H1 (cell line): ENCODE measurements around the gene ADGRG2. TPM values are rescaled to one million over a fixed set of nuclear protein-coding genes. Genes with fewer than 3 reads are reported as not detected.

Source experiments
- CTCF ChIA-PET: fragments of 300-600 bp; sonication (Branson Sonifier 250); formaldehyde crosslinking; loops from one replicate; lab custom pipeline; 2021; ENCODE audit not compliant: partially characterized antibody; lab: Charles Lee
- POLR2A ChIA-PET: fragments of 300-600 bp; sonication (Branson Sonifier 250); formaldehyde crosslinking; loops from one replicate; lab custom pipeline; 2021; ENCODE audit warnings: inconsistent platforms; ENCODE audit not compliant: partially characterized antibody; lab: Charles Lee
- DNase-seq, 2 experiments: peaks; one replicate each; pipeline versions ENCODE4 v3.0.0 to v3.0.0-alpha.2; 2010 to 2022; ENCODE audit warnings: low spot score in 2 of 2, low read depth in 1 of 2, mixed read lengths in 1 of 2
- FAIRE-seq: peaks from 2 replicates; lab custom pipeline; 2011; peaks lifted over from hg19 to GRCh38; lab: Jason Lieb, UNC
- H2AFZ ChIP-seq: 2 replicates; pipeline ENCODE4 v1.8.1; 2012; ENCODE audit warnings: low read length, inconsistent platforms
- H2AK5ac ChIP-seq: 2 replicates; pipeline ENCODE4 v1.6.1; 2013; ENCODE audit warnings: low read depth, low read length
- H2BK120ac ChIP-seq: replicated peaks from 2 replicates; pipeline ENCODE3; 2013; ENCODE audit warnings: low read depth, low read length, inconsistent platforms
- H2BK12ac ChIP-seq: 2 replicates; pipeline ENCODE4 v1.6.1; 2013; ENCODE audit warnings: low read depth, low read length
- H2BK15ac ChIP-seq: 2 replicates; pipeline ENCODE4 v1.6.1; 2013; ENCODE audit warnings: low read length
- H2BK20ac ChIP-seq: 2 replicates; pipeline ENCODE4 v1.6.1; 2013; ENCODE audit warnings: low read length
- H2BK5ac ChIP-seq: 2 replicates; pipeline ENCODE4 v1.6.1; 2013; ENCODE audit warnings: low read depth, low read length
- H3K14ac ChIP-seq: 2 replicates; pipeline ENCODE4 v1.6.1; 2013; ENCODE audit warnings: inconsistent platforms; ENCODE audit not compliant: insufficient read length
- H3K18ac ChIP-seq: 2 replicates; pipeline ENCODE4 v1.6.1; 2013; ENCODE audit warnings: low read length; ENCODE audit errors: extremely low read depth
- H3K23ac ChIP-seq: 2 replicates; pipeline ENCODE4 v1.6.1; 2013; ENCODE audit warnings: inconsistent platforms; ENCODE audit not compliant: insufficient read length
- H3K23me2 ChIP-seq: 2 replicates; pipeline ENCODE4 v1.6.1; 2013; ENCODE audit warnings: low read depth, low read length
- H3K27ac ChIP-seq: 2 replicates; pipeline ENCODE4 v1.6.1; 2011; ENCODE audit warnings: low read depth, low read length, inconsistent platforms
- H3K27me3 ChIP-seq, 4 experiments: replicated peaks in 1 of 4; 1 replicate in 1 of 4; 2 replicates in 3 of 4; pipeline versions ENCODE4 v1.6.1 to v1.8.1; 2011 to 2013; ENCODE audit warnings: low read length in 3 of 4, mild to moderate bottlenecking in 3 of 4, inconsistent platforms in 2 of 4, mixed read lengths in 2 of 4, moderate library complexity in 1 of 4; ENCODE audit not compliant: control insufficient read depth in 3 of 4, insufficient read depth in 3 of 4; ENCODE audit errors: extremely low read depth in 1 of 4
- H3K36me3 ChIP-seq, 4 experiments: 2 replicates each; pipeline versions ENCODE4 v1.6.1 to v1.8.1; 2011 to 2013; ENCODE audit warnings: mild to moderate bottlenecking in 4 of 4, low read length in 3 of 4, moderate library complexity in 2 of 4, control low read depth in 1 of 4, inconsistent platforms in 1 of 4; ENCODE audit not compliant: insufficient read depth in 4 of 4, control insufficient read depth in 2 of 4
- H3K4ac ChIP-seq: replicated peaks from 2 replicates; pipeline ENCODE3; 2013; ENCODE audit warnings: low read length, low read depth, mixed read lengths, inconsistent platforms; ENCODE audit not compliant: insufficient read length
- H3K4me1 ChIP-seq, 4 experiments: replicated peaks in 1 of 4; 1 replicate in 1 of 4; 2 replicates in 3 of 4; pipeline versions ENCODE4 v1.6.1 to v1.8.1; 2011 to 2013; ENCODE audit warnings: low read length in 3 of 4, inconsistent platforms in 2 of 4, mixed read lengths in 1 of 4; ENCODE audit not compliant: insufficient read depth in 4 of 4, control insufficient read depth in 3 of 4
- H3K4me2 ChIP-seq, 2 experiments: 2 replicates each; pipeline versions ENCODE4 v1.6.1 to v1.8.1; 2011 to 2013; ENCODE audit warnings: low read depth in 2 of 2, low read length in 2 of 2, control low read depth in 1 of 2, inconsistent platforms in 1 of 2, mild to moderate bottlenecking in 1 of 2; ENCODE audit not compliant: insufficient read depth in 1 of 2
- H3K4me3 ChIP-seq, 4 experiments: fragments of 200-600, 300-600 bp in 1 of 4; sonication (generic), shearing (Covaris generic), sonication (Bioruptor Twin) in 1 of 4; 2 replicates each; pipeline versions ENCODE4 v1.5.1 to v1.8.1; 2011 to 2016; ENCODE audit warnings: low read length in 4 of 4, low read depth in 3 of 4, control low read depth in 2 of 4, inconsistent platforms in 2 of 4, mild to moderate bottlenecking in 2 of 4, mixed read lengths in 1 of 4, moderate library complexity in 1 of 4; ENCODE audit not compliant: insufficient read depth in 2 of 4; ENCODE audit errors: extremely low read depth in 1 of 4
- H3K56ac ChIP-seq: replicated peaks from 2 replicates; pipeline ENCODE3; 2013; ENCODE audit warnings: low read depth, mild to moderate bottlenecking, mixed read lengths, low read length, inconsistent platforms; ENCODE audit not compliant: insufficient read length
- H3K79me1 ChIP-seq: 2 replicates; pipeline ENCODE4 v1.6.1; 2013; ENCODE audit warnings: low read depth, low read length, control low read depth
- H3K79me2 ChIP-seq, 2 experiments: 2 replicates each; pipeline versions ENCODE4 v1.6.1 to v1.8.1; 2012 to 2013; ENCODE audit warnings: low read length in 2 of 2, mild to moderate bottlenecking in 2 of 2, inconsistent platforms in 1 of 2; ENCODE audit not compliant: insufficient read depth in 2 of 2, control insufficient read depth in 1 of 2
- H3K9ac ChIP-seq, 4 experiments: replicated peaks in 1 of 4; 1 replicate in 1 of 4; 2 replicates in 3 of 4; pipeline versions ENCODE4 v1.6.1 to v1.8.1; 2011 to 2013; ENCODE audit warnings: low read depth in 3 of 4, low read length in 3 of 4, control low read depth in 2 of 4, mild to moderate bottlenecking in 2 of 4, moderate library complexity in 2 of 4, inconsistent platforms in 1 of 4; ENCODE audit errors: extremely low read depth in 1 of 4
- H3K9me3 ChIP-seq, 2 experiments: 2 replicates each; pipeline versions ENCODE4 v1.6.1 to v1.8.1; 2012 to 2013; ENCODE audit warnings: mild to moderate bottlenecking in 2 of 2, moderate library complexity in 2 of 2, control low read depth in 1 of 2, inconsistent platforms in 1 of 2, low read depth in 1 of 2, low read length in 1 of 2, mixed read lengths in 1 of 2; ENCODE audit not compliant: insufficient read depth in 2 of 2
- H4K20me1 ChIP-seq, 2 experiments: replicated peaks in 1 of 2; 2 replicates each; pipeline versions ENCODE3 to v1.8.1; 2011 to 2013; ENCODE audit warnings: inconsistent platforms in 2 of 2, low read length in 2 of 2, mild to moderate bottlenecking in 1 of 2; ENCODE audit not compliant: insufficient read depth in 2 of 2, control insufficient read depth in 1 of 2
- H4K5ac ChIP-seq: 2 replicates; pipeline ENCODE4 v1.6.1; 2013; ENCODE audit warnings: low read length, low read depth, mixed read lengths, inconsistent platforms; ENCODE audit not compliant: insufficient read length
- H4K8ac ChIP-seq: 2 replicates; pipeline ENCODE4 v1.8.0; 2013; ENCODE audit warnings: mild to moderate bottlenecking, moderate library complexity, low read length, inconsistent platforms; ENCODE audit not compliant: insufficient read depth; ENCODE audit errors: extremely low read depth
- H4K91ac ChIP-seq: replicated peaks from 2 replicates; pipeline ENCODE3; 2013; ENCODE audit warnings: low read length, mixed read lengths, inconsistent platforms; ENCODE audit not compliant: insufficient read length
- CHD2 ChIP-seq: IDR thresholded peaks from 2 replicates; pipeline ENCODE4 v1.6.1; 2012; ENCODE audit warnings: low read length, improper control_type of control experiment
- CTCF ChIP-seq, 3 experiments: IDR thresholded peaks; 1 replicate in 2 of 3; 2 replicates in 1 of 3; pipeline versions ENCODE4 v1.5.1 to v1.6.1; 2011; ENCODE audit warnings: low read length in 3 of 3, mild to moderate bottlenecking in 3 of 3, inconsistent platforms in 2 of 3, low read depth in 1 of 3, moderate library complexity in 1 of 3; ENCODE audit not compliant: insufficient read depth in 1 of 3; ENCODE audit errors: control extremely low read depth in 1 of 3
- GABPA ChIP-seq: IDR thresholded peaks from 2 replicates; pipeline ENCODE4 v1.6.1; 2011; ENCODE audit warnings: mild to moderate bottlenecking, low read length, moderate library complexity, borderline replicate concordance; ENCODE audit not compliant: insufficient read depth
- HDAC2 ChIP-seq, 2 experiments: fragments of 300-600 bp in 1 of 2; sonication (generic) in 1 of 2; IDR thresholded peaks; 2 replicates each; pipeline ENCODE4 v1.6.1; 2011 to 2012; ENCODE audit warnings: low read depth in 2 of 2, low read length in 2 of 2, mild to moderate bottlenecking in 2 of 2, moderate library complexity in 2 of 2, borderline replicate concordance in 1 of 2, inconsistent platforms in 1 of 2
- HDAC6 ChIP-seq: IDR thresholded peaks from one replicate; pipeline ENCODE4 v1.7.1; 2012; ENCODE audit warnings: low read depth, mild to moderate bottlenecking, inconsistent platforms, low read length, moderate library complexity
- POLR2AphosphoS5 ChIP-seq: IDR thresholded peaks from 2 replicates; pipeline ENCODE4 v1.6.1; 2011; ENCODE audit warnings: low read depth, low read length
- RAD21 ChIP-seq, 2 experiments: IDR thresholded peaks in 1 of 2; conservative IDR thresholded peaks in 1 of 2; 2 replicates each; pipeline ENCODE4 v1.6.1; 2011; ENCODE audit warnings: low read depth in 2 of 2, low read length in 2 of 2, improper control_type of control experiment in 1 of 2, inconsistent platforms in 1 of 2, mild to moderate bottlenecking in 1 of 2, moderate library complexity in 1 of 2
- SP2 ChIP-seq: IDR thresholded peaks from 2 replicates; pipeline ENCODE4 v1.6.1; 2012; ENCODE audit warnings: mild to moderate bottlenecking, low read length, inconsistent platforms
- USF2 ChIP-seq: IDR thresholded peaks from 2 replicates; pipeline ENCODE4 v1.6.1; 2011; ENCODE audit warnings: low read length, improper control_type of control experiment
- WGBS, 2 experiments: shearing (Covaris generic) in 1 of 2; methylation state at CpG; one replicate each; pipeline versions ENCODE4 v1.1.6 to v1.1.7; 2013 to 2015; ENCODE audit warnings: low lambda C conversion rate in 2 of 2, mixed read lengths in 2 of 2, inconsistent platforms in 1 of 2, low coverage in 1 of 2, missing lambda C conversion rate in 1 of 2; ENCODE audit not compliant: insufficient replicate concordance in 2 of 2, insufficient coverage in 1 of 2, insufficient read length in 1 of 2; ENCODE audit errors: extremely low coverage in 1 of 2, missing lambda C conversion rate in 1 of 2; 5-methylcytosine and 5-hydroxymethylcytosine counted together
- polyA plus RNA-seq, 7 experiments: library from polyadenylated mRNA; depleted of rRNA in 3 of 7; stranded (reverse) in 5 of 7; unstranded in 2 of 7; fragments of >200 nt in 5 of 7; fragments of 200-250 nt in 2 of 7; gene quantifications; 1 replicate in 5 of 7; 2 replicates in 1 of 7; 4 replicates in 1 of 7; pipeline versions ENCODE4 v1.2.1 to v1.2.3, GENCODE V29; 2011 to 2013; ENCODE audit warnings: missing spikeins in 2 of 7, mixed read lengths in 2 of 7
- total RNA-seq: library from RNA; stranded (reverse); fragmentation: NEBNext Ultra II Directional; extraction: Animal tissue kit (Norgen Biotek cat#: 25700); gene quantifications from 2 replicates; pipeline ENCODE4 v1.2.1, GENCODE V29; 2021

Gene ADGRG2
- total and polyA plus RNA-seq, 2 of the 8 experiments (the other 6 are each of a cell fraction or from before 2014, with no cell fraction given): 8.9 to 13.3 TPM

GRCh38 chrX:19017271-19017670 lies 105.0 kb downstream of the ADGRG2 start:
- Histone ChIP-seq H3K36me3 (no peaks in the 10 kb centered on the region; a peak in 1 of 8 replicates), H3K79me1 (no peaks in the 10 kb centered on the region), H2BK20ac (no peak overlapping the region), H4K8ac (no peak overlapping the region), H3K9ac (no peak overlapping the region), H3K79me2 (no peaks in the 10 kb centered on the region), H3K4ac (no peak overlapping the region), H3K9me3 (no peaks in the 10 kb centered on the region), H2BK120ac (no peak overlapping the region), H2BK12ac (no peak overlapping the region), H2AFZ (no peak overlapping the region), H3K27ac (no peak overlapping the region), H4K91ac (no peak overlapping the region), H2BK15ac (no peak overlapping the region), H4K5ac (no peak overlapping the region), H3K23me2 (no peaks in the 10 kb centered on the region), H3K56ac (no peak overlapping the region), H2AK5ac (no peak overlapping the region), H3K14ac (no peak overlapping the region), H4K20me1 (no peaks in the 10 kb centered on the region), H3K4me1 (no peaks in the 10 kb centered on the region), H3K27me3 (no peaks in the 10 kb centered on the region), H3K4me3 (no peak overlapping the region), H2BK5ac (no peak overlapping the region), H3K4me2 (no peak overlapping the region), H3K23ac (no peak overlapping the region), H3K18ac (no peak overlapping the region)
- ChIA-PET POLR2A (interaction anchor here (1.2 kb wide), 1 partner anchor 317 kb away, joined by 4 read pairs; no protein-coding TSS in a partner anchor), CTCF (interaction anchor here (0.6 to 5.2 kb wide), 31 partner anchors 10 to 323 kb away, joined by 3 to 67 read pairs (median 4); partner anchors contain the start of gene ADGRG2)
- FAIRE-seq (peak; percentile 90), DNase-seq (no peak)
- WGBS, 2 experiments: 68% methylated on average over 3 of the region's 3 CpGs; no CpG with 5 or more reads in 1 of the 2 experiments
- no peak for TF ChIP-seq CHD2
- no peak for TF ChIP-seq GABPA
- peak; percentile 80 to 83 for TF ChIP-seq RAD21 (IDR thresholded peaks at IDR 0.05 in 1 of 2, conservative IDR thresholded peaks at IDR 0.05 in 1 of 2; ENCODE audit: low read depth in 2 of 2, low read length in 2 of 2)
- no peak for TF ChIP-seq USF2
- no peak for TF ChIP-seq HDAC6
- TF ChIP-seq POLR2AphosphoS5: no peak
- TF ChIP-seq HDAC2 (IDR thresholded peaks at IDR 0.05; ENCODE audit: borderline replicate concordance in 1 of 2, low read depth in 2 of 2, low read length in 2 of 2): no peak
- TF ChIP-seq CTCF (IDR thresholded peaks at IDR 0.05; ENCODE audit: control extremely low read depth in 1 of 3, insufficient read depth in 1 of 3, low read depth in 1 of 3, low read length in 3 of 3): peak; percentile 34 to 79 (median 72)
- TF ChIP-seq SP2: no peak
